Measurements from ENCODE around the gene ADK.

Gene ADK

DNA sequence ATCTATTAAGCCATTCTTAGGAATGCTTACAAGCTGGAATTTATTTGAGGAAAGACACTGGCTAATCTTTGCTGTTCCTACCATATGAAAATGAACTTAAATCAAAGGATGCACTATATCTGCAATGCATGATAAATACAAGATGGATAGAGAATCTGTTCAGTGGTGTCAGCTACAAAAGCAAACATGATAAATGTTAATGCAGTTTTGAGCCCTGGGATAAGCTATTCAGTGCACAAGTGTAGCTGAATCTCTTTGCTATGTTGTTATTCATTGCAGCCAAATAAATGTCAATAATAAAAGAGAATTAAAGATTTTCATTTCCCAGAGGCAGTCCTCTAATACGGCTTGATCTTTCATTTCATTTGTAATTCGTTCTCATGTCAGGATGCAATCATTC, 451.6 kb downstream of the ADK start:
- no peak for DNase-seq (ENCODE audit: low read depth in 2 of 2)

- no peak for DNase-seq (ENCODE audit: low read depth in 2 of 2)
Measured at GRCh38 chr10:74610299-74610698, 459.3 kb downstream of the ADK start.

GRCh38 chr10:74612195-74612594, 461.2 kb downstream of the ADK start:
- no peak for DNase-seq (ENCODE audit: low read depth in 2 of 2)

DNA sequence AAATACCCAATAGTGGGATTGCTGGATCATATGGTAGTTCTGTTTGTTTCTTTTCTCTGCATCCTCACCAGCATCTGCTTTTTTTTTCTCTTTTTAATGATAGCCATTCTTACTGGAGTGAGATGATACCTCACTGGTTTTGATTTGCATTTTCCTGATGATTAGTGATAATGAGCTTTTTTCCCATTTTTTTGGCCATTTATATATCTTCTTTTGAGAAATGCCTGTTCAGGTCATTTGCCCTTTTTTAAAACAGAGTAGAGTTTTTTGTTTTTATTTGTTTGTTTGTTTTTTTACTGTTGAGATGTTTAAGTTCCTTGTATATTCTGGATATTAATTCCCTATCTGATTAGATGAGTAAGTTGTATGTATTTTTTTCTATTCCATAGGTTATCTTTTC, 469.6 kb downstream of the ADK start:
- no peak for DNase-seq (ENCODE audit: low read depth in 2 of 2)

GRCh38 chr10:74623786-74624185, 472.8 kb downstream of the ADK start:
- DNase-seq (ENCODE audit: low read depth in 2 of 2), result no peak

GRCh38 chr10:74624501-74624900, 473.5 kb downstream of the ADK start:
- DNase-seq (ENCODE audit: low read depth in 2 of 2), result no peak

DNA sequence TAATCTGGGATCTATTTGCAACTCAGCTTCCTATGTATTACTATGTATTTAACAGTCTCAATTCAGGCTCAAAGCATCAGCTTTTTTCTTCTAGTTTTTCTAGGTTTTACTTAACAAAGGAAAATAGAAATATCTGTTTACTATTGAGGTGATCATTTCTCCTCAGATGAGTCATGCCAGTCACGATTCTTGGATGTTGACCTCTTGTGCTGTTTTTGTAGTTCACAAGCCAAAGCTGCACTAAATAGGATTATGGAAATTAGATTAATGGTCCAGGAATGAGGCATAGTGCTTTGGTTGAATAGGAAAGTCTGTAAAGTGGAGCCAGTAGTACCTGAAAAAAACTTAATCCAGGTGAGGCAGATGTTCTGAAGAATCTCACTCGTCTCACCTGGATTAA, 477.1 kb downstream of the ADK start:
- DNase-seq (ENCODE audit: low read depth in 2 of 2), result no peak

DNA sequence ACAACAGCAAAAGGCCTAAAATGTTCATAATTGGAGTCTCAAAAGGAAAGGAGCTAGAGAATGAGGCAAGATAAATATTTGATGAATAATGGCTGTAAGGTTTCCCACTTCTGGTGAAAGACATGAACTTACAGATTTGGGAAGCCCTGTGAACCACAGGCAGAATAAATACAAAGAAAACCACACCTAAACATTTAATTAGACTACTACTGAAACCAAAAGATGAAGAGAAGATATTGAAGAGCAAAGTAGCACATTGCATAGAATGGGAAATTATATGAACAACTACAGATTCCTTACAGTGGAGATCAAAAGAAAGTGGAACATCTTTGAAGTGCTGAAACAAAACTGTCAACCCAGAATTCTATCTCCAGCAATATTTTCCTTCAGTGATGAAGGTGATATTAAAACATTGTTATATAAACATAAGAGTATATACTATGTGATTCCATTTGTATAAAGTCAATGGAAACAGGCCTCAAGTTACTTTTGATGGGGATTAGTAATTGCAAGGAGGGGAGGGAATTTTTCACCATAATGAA, 484.0 kb downstream of the ADK start:
- DNase-seq (ENCODE audit: low read depth in 2 of 2), result no peak

DNA sequence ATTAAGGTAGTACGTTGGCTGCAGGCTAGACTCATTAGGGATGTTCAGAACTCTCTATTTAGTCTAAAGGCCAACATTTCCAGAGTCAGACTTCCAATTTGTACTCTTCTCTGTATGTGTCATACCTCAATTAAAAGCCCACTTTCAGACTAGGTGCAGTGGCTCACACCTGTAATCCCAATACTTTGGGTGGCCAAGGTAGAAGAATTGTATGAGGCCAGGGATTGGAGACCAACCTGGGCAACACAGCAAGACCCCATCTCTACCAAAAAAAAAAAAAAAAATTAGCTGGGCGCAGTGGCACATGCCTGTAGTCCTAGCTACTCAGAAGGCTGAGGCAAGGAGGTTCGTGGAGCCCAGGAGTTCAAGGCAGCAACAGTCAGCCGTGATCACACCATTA, 484.6 kb downstream of the ADK start:
- no peak for DNase-seq (ENCODE audit: low read depth in 2 of 2)

DNA sequence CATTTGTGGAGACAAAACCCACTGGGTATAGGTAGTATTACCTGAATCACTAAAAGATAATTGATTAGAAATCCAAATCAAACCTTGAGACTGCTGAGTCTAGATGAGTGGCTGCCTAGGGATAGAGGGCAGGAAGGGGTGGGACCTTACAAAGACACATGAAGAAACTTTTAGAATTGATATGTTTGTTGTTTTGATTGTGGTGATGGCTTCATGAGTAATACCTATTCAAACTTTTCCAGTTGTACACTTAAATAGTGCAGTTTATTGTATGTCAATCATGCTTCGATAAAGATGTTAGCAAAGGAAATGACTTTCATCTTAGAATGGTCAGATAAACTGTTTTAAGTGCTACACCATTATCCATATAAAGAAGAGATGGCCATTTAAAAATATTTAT, 486.7 kb downstream of the ADK start:
- DNase-seq (ENCODE audit: low read depth in 2 of 2), result no peak

DNA sequence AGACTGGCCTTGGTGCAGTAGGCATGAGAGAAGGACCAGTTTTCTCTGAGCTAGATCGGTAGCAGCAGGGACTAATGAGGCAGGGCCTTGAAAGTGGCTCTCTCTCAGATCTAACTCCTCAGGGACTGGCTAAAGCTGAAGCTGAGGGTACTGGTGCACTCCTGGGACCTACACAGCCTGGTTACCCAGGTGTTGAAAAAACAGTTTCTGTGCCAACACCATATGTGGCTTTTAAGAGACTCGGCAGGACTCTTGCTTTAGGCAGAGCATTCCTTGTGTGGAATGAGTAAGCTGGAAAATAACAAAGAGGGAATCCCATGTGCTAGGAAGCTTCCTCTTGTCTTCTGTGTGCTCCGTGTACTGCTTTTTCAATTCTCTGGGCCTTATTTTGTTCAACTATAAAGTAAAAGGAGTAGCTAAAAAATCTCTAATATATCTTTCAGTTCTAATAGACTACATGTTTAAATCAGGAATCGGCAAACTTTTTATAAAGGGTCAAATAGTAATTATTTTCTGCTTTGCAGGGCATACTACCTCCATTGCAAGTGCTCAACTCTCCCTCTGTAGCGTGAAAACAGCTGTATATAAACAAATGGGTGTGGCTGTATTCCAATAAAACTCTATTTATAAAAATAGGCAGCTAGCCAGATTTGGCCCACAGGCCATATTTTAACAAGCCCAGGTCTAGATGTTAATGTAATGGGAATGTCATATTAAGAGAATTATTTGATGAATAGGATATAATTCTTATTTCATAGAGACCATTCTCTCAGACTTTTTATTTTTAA, 489.3 kb downstream of the ADK start:
- no peak for DNase-seq (ENCODE audit: low read depth in 2 of 2)

DNA sequence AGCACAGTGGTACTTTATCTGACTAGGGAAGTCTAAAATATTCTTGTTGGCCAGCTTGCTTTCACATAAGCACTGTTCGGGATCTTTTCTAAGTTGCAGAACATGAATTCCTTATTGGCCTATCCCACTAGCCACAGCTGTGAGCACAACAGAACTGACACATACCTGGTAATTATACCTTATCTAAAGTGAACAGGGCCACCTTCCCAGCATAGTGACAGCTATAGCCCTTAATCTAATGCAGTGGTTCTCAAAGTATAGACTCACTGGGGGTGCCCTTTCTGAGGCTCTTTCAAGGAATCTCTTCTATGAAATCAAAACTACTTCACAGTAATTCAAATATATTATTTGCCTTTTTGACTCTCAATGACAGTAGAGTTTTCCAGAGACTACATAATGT, 490.6 kb downstream of the ADK start:
- no peak for DNase-seq (ENCODE audit: low read depth in 2 of 2)

- no peak for DNase-seq (ENCODE audit: low read depth in 2 of 2)
Measured at GRCh38 chr10:74642901-74643595, 492.0 kb downstream of the ADK start.

DNA sequence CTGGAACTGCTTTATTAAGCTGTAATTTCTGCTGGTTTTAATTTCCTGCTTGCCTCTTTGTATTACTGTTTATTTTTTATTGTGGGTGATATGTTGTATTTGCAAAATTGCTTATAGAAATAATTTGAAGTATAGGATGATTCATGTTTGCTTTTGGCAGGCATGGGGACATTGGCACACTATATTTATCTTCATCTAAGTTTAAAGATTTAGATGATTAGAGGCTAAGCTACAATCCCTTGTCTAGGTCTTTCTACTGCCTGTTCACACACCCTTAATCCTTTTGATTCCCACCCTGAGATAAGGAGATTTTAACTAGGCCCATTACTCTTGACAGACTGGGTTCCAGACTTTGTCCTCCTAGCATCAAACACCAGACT, 492.6 kb downstream of the ADK start:
- DNase-seq (ENCODE audit: low read depth in 2 of 2), result no peak

GRCh38 chr10:74644738-74645137, 493.7 kb downstream of the ADK start:
- DNase-seq (ENCODE audit: low read depth in 2 of 2), result no peak

GRCh38 chr10:74645692-74646091, 494.7 kb downstream of the ADK start:
- DNase-seq (ENCODE audit: low read depth in 2 of 2), result no peak

DNA sequence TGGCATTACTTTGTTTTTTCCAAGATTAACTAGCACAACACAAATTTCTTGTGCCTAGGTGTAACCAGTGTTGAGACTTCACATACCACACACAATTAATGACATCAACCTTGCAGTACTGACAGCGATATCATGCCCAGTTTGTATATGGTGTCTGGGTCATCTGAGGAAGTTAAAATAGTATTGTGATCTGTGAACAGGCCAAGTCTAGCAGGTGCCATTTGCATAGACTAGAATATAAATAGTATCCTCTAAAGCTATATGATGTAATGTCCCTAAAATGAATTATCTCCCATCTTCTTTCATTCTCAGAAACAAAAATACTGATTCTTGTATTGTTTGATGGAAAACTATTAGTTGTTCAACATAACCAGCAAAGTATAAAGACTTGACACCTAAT, 499.6 kb downstream of the ADK start:
- no peak for DNase-seq (ENCODE audit: low read depth in 2 of 2)

- DNase-seq (ENCODE audit: low read depth in 2 of 2), result no peak
Measured at GRCh38 chr10:74651565-74651964, 500.5 kb downstream of the ADK start.

GRCh38 chr10:74652664-74653063, 501.6 kb downstream of the ADK start:
- no peak for DNase-seq (ENCODE audit: low read depth in 2 of 2)

GRCh38 chr10:74658511-74658910, 507.5 kb downstream of the ADK start:
- DNase-seq (ENCODE audit: low read depth in 2 of 2), result no peak

GRCh38 chr10:74662635-74663034, 511.6 kb downstream of the ADK start:
- DNase-seq (ENCODE audit: low read depth in 2 of 2), result no peak

- DNase-seq (ENCODE audit: low read depth in 2 of 2), result no peak
Measured at GRCh38 chr10:74669210-74669609, 518.2 kb downstream of the ADK start.

DNA sequence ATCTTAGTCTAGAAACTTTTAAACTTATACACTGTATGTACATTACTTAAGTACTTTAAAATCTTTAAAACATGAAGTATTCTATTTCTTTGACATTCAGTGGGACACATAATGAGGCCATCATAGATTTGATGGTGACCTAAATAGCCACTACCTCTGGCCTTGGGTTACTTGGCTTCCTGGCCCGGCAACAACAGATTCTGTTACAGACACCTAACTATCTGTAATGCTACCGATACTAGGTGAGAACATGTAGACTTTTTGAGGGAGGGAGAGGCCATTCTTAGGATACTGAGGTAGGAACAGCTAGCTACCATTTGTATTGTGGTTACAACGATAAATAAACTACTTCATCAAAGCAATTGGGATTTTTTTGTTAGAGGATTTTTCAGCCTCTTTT, 520.7 kb downstream of the ADK start:
- DNase-seq (ENCODE audit: low read depth in 2 of 2), result no peak

Measured in stimulated activated CD4-positive, alpha-beta T cell treated with anti-CD3 and anti-CD28 coated beads, Interleukin-1b, Interleukin-23, amount 100 ng/mL, for 1 hour (primary cell).